GM23248 (cell line): ENCODE results near the gene PDGFRA.

ENCODE experiments used
- EZH2 ChIP-seq: fragments of 200-600 bp; sonication (generic); IDR thresholded peaks from 2 replicates; pipeline ENCODE4 v1.6.1; 2018; ENCODE audit warnings: antibody characterized with exemption, mild to moderate bottlenecking; ENCODE audit not compliant: insufficient read depth, poor library complexity, severe bottlenecking
- EZH2phosphoT487 ChIP-seq: fragments of 200-600 bp; sonication (generic); IDR thresholded peaks from 2 replicates; pipeline ENCODE4 v1.6.1; 2018; ENCODE audit warnings: antibody characterized with exemption, moderate library complexity, mild to moderate bottlenecking, low read depth; ENCODE audit not compliant: insufficient read depth

- TF ChIP-seq EZH2: no peak
- TF ChIP-seq EZH2phosphoT487: no peak
Observed at GRCh38 chr4:54332542-54332941, 103.4 kb downstream of the PDGFRA start.
